Measurements from ENCODE around the gene ZNF683. TPM values are rescaled to one million over a fixed set of nuclear protein-coding genes. Genes with fewer than 3 reads are reported as not detected.
"Not testable (repeated sequence)": the region's sequence is repeated elsewhere in the genome, so short reads cannot be mapped to it uniquely, and the experiment has no call there.

Gene ZNF683
- total RNA-seq, 1 experiment from 2014 or later = not detected

DNA sequence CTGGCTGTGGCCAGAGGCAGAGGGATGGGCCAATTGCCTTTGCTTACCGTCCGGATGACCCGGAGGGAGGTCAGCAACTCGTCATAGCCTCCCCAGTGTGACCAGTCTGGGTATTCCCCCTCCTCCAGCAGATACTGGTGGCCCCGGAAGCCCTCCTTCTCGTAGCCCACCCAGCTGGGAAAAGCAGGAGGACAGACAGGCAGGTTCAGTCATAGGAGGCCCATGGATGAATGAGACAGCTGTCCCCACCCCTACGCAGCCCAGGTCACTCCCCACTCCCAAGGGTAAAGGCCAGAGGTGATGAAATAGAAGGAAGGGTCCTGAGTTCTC, 35.4 kb downstream of the ZNF683 start:
- no peak for DNase-seq (ENCODE audit: low read depth)

DNA sequence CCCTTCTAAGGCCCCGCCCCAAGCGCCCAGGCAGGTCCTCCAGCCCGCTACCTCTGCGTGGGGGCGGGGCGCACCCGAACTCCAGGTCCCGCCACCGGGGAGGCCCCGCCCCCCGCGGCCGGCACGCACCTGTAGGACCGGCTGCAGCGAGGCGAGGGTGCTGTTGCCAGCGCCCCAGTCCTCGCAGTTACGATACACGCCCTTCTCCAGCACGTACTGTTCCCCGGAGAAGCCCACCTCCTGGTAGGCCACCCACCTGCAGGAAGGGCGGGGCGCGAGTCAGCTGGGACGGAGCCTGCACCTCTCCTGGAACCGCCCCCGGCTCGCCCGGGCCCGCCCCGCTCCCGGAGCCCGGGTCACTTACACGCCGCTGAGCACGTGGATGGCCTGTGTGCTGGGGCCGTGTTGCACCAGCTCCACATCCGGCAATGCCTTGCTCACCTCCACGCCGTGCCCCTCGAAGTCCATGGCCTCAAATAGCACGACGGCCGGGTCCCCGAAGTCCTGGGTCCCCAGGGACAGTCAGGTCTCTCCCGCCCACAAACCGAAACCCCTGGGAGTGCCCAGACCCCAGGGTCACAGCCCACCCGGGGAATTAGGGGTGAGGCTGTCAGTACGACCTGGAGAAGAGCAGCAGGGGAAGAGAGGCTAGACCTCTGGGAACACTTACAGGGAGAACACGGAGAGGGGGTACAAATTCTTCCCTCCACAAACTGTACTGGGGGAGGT, 35.9 kb downstream of the ZNF683 start:
- peak; percentile 70 for DNase-seq (ENCODE audit: low read depth)

DNA sequence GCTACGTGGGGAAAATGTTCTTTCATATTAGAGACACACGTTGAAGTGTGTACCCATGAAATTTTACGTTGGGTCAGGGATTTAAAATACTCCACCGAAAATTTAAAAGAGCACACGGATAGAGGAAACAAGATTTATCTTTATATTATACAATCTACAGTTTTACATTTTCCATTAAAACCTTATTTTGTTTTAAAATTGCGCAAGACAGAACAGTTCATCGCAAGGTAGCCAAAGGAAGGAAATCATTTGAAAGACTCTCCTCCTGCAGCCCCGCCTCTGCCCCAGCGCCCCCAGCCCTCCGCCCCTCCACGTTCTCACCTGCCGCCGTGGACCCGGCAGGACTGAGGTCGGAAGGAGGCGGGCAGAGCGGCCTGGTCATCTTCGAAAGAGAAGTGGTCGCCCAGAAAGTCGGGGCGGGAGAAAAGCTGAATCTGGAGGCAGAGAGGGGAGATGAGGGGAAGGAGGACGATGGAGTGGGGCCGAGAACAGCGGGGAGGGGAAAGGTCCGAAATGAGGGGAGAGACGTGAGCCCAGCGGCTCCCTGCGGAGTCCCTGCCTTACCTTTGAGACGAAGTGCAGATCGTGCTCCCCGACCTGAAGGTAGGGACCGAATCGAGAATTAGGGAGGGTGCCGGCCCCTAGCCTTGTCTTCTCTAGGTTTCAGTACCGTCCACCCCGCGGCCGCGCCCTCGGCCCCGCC, 36.6 kb downstream of the ZNF683 start:
- no peak for DNase-seq (ENCODE audit: low read depth)

DNA sequence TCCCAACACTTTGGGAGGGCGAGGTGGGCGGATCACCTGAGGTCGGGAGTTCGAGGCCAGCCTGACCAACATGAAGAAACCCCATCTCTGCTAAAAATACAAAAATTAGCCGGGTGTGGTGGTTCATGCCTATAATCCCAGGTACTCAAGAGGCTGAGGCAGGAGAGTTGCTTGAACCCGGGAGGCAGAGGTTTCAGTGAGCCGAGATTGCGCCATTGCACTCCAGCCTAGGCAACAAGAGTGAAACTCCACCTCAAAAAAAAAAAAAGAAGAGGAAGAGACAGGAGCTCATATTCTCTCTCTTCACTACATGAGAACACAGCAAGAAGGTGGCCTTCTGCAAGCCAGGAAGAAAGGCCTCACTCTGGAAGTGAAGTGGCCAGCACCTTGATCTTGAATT, 39.2 kb downstream of the ZNF683 start:
- DNase-seq (ENCODE audit: low read depth) = not testable (repeated sequence)

DNA sequence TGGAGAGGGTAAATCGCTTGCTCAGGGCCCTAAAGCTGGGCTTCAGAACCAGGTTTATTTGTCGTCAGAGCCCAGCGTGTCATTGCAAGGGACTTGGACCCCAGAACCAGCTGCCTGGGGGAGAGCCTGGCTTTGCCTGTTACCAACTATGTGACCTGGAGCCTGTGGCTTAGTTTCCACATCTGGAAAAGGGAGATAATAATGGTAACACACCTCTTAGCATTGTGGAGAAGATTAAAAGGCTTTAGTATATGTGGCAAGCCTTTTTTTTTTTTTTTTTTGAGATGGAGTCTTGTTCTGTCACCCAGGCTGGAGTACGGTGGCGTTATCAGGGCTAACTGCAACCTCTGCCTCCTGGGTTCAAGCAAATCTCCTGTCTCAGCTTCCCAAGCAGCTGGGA, 42.3 kb downstream of the ZNF683 start:
- no peak for DNase-seq (ENCODE audit: low read depth)

DNA sequence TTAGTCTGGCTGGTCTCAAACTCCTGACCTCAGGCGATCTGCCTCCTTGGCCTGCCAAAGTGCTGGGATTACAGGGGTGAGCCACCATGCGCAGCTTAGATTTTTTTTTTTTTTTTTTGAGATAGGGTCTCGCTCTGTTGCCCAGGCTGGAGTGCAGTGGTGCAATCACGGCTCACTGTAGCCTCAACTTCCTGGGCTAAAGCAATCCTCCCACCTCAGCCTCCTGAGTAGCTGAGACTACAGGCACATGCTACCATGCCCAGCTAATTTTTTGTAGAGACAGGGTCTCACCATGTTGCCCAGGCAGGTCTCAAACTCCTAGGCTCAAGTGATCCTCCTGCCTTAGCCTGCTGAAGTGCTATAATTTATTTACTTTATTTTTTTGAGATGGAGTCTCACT, 43.2 kb downstream of the ZNF683 start:
- not testable (repeated sequence) for DNase-seq (ENCODE audit: low read depth)

DNA sequence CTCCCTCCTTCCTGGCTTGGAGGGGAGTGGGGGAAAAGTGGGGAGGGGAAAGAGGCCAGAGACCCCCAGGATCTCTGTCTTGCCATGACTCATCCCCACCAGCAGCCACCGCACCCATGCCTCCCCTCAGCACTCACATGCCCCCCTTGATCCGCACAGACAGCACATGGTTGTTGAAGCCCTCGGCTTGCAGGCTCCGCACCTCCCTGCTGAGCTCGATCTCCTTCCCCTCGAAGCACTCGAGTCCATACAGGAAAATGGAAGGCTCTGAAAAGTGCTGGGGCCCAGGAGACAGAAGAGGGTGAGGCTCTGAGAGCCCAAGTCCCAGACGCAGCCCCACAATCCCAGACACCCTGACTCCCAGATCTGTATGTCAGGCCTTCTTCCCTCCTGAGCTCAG, 44.0 kb downstream of the ZNF683 start:
- DNase-seq (ENCODE audit: low read depth) = no peak

DNA sequence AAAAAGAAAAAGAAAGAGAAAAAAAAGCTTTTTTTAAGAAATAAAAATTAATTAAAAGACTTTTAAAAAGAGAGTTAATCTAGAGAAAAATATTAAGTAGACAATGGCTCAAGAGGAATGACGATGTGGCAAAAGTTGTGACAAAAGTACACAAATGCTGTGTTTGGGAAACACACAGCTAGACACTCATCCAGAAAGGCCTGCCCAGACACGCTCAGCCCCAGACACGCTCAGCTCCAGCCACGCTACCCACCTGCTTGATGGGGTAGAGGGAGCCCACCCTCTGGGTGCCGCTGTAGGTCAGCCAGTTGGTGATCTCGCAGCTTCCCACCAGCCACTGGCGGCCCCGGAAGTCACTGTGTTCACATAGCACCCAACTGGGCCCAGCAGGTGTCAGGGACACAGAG, 44.6 kb downstream of the ZNF683 start:
- no peak for DNase-seq (ENCODE audit: low read depth)

DNA sequence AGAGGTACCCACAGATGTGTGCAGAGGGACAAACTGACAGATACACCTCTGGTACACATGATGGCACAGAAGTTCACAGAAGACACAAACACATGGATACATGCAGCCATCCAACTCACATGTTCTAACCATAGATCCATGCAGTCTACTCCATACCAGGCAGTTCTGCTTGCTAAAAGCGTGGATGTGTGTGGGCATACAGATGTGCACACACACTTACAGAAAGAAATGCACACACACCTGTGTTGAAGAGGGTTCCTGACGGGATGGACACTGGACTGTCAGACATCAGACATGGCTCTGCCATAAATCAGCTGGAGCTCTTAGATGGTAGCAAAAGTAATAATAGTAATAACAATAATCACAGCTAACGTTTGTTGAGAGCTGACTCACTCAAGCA, 48.0 kb downstream of the ZNF683 start:
- DNase-seq (ENCODE audit: low read depth) = no peak

DNA sequence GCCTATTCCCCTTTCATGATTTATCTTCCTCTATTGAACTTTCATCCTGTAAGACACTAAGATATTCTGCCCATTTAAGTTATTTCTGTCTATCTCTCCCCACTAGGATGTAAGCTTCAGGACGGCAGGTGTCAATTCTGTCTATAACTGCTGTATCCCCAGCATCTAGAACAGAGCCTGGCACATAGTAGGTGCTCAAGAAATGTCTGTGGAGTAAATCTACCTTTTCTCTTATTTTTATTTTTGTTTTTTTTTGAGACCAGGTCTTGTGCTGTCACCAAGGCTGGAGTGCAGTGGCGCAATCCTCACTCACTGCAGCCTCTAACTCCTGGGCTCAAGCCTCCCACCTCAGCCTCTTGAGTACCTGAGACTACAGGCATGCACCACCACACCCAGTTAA, 49.2 kb downstream of the ZNF683 start:
- DNase-seq (ENCODE audit: low read depth) = no peak

DNA sequence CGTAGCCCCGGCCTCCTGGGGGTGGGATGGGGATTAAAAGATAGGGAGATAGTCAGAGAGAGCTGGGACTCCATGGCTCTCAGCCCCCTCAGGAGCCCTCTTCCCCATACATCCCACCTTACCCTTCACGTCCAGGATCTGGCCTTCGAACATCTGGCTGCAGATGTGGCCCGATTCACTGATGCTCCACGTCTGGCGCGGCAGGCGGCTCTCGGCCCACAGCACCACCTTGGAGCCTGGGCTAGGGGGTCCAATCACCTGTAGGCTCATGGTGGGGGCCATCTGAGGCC, 50.6 kb downstream of the ZNF683 start:
- no peak for DNase-seq (ENCODE audit: low read depth)

DNA sequence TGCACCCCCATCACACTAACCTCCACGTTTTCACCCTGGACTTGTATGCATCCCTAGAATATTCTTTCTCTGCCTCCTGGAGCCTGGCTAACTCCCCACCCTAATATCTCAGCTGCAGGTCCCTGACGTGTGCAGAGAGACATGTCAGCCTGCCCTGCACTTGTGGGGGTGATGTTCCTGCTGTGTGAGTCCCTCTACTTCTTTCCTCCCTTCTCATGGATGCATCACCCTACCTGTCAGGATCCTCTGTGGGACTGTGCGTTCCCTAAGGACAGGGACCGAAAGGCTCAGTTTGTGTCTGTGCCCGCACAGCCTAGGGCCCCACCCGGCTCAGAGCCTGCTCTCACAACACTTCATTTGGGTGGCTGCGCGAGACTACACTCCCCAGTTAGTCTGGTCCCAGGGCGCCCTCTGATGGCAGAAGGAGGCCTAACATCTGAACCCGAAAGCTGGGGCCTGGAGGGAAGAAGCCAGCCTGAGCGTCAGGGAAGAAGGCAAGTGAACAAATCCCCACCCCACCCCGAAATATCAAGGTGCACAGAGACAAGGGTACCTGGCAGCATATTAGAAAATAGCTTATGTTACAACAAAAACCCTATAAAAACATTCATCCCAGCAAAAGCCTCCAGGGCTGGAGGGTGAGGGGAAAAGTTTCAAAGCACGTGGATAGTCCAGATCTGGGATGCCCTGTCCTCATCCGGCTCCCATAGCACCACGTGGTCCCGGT, 51.1 kb downstream of the ZNF683 start:
- peak; percentile 81 for DNase-seq (ENCODE audit: low read depth)

DNA sequence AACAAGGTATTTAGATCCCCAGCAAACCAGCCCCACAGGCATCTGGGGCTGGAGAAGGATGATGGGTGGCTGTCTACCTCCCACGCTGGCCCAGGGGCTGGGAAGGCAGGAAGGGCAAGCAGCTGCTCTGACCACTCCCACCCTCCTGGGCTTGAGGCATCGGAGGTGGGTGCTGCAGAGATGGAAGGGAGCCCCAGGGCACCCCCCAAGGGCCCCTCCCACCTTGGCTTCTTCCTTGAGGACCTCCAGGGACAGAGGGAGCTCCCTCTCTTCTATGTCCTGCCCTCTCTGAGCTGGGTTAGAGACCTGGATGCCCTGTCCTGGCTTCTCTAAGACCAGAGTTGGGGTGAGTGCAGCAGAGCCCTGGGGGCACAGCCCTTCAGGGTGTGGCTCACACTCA, 51.7 kb downstream of the ZNF683 start:
- no peak for DNase-seq (ENCODE audit: low read depth)

DNA sequence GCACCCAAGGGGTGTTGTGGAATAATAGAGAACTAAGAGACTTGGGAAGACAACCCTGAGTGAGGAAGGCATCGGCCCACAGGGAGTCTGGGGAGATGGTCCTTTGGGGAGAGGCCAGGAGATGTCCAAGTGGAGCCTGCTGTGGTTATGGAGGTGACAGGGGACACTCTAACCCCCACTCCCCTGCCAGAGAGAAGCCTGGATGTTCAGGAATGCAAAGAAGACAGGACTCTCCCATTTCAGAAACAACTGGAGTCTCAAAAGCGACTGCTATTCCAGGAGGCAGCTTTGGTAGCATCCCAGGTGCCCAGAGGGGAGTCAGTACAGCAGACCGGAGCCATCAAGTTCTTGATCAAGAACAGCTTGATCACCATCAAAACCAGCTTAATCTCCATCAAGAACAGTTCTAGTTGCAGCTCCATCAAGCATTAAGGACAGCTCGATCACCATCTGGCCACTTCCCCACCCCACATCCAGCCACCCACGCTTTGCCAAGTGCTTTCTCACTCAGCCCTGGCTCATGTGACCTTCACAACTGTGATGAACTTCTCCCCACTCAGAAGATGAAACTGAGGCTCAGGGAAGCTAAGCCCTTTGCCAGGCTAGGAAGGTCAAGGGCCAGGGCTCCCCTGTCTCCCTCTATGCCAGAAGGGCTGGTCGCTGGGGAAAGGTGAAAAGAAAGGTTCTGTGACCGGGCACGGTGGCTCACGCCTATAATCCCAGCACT, 54.0 kb downstream of the ZNF683 start:
- DNase-seq (ENCODE audit: low read depth) = no peak

DNA sequence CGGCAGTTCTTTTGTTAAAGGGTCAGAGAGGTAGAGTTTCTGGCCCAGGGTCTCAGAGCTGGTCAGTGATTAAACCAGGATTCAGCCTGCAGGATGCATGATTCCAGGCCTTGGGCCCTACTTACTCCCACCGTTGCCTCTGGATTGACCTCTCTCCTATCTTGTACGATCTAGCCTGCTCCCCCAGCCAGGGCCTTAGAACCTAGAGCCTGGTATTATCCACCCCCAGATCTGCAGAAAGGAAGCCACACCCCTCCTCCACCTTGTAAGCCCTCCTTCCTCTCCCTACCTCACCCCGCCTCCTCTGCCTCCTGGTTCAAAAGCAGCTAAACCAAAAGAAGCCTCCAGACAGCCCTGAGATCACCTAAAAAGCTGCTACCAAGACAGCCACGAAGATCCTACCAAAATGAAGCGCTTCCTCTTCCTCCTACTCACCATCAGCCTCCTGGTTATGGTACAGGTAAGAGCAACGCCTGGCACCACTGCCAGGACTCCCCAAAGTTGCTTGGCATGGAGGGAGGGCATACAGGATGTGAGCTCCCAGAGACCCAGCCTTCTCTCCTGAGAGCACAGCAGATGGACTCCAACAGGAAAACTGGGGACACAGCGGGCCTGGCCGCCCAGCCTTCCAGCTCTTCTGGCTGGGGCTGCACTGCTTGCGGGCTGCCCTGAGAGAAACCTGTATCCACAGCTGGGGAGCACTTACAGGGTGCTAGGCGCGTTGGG, 54.8 kb downstream of the ZNF683 start, which contains the start of gene CD52:
Gene CD52 (plus strand): TSS at position 347 of the 726 bp plus-strand sequence. CDS start 60 bp downstream, at position 407.
- no peak for DNase-seq (ENCODE audit: low read depth)

DNA sequence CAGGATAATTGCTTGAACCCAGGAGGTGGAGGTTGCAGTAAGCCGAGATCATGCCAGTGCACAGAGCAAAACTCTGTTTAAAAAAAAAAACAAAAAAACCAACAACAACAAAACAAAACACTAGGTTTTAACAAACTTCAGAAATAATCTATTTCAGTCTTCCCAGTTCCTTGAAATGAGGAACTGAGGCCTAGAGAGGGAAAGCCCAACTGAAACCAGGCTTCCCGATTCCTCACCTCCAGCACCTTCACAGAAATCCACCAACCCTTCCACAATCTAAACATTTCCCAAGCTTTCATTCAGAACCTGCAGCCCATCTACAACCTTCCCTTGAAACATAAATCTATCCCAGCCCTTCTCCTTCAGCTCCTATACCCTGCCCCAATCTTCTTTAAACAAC, 55.4 kb downstream of the ZNF683 start:
- no peak for DNase-seq (ENCODE audit: low read depth)

DNA sequence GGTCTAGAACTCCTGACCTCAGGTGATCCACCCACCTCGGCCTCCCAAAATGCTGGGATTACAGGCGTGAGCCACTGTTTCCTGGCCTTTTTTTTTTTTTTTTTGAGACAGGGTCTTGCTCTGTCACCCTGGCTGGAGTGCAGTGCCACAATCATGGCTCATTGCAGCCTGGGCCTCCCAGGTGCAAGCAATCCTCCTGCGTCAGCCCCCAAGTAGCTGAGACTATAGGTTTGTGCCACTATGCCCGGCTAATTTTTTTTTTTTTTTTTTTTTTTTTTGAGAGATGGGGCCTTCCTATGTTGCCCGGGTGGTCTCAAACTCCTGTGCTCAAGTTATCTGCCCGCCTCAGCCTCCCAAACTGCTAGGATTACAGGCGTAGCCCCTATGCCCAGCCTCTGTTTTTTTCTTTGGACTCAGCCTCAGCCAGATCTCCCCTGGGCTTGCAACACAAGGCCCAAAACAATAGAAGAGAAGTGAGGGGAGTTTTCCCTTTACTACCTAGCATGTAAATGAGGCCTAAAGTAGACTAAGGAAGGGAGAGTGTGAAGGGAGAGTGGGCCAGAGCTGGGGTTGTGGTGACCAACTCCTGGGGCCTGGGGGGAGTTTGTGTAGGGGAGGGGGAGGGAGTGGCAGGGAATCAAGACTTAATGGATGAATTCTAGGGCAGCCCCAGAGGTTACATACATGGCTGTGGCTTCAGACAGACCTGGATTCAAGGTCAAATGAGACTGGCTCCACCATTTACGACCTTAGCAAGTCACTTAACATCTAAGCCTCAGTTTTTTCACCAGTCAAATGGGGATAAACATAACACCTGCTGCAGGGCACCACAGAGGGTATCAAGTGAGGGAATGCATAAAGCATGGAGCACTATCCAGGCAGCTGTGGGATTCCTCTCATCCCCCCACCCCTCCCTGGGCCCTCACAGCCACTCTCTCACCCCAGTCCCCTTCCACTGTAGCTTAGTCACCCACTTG, 56.4 kb downstream of the ZNF683 start:
- DNase-seq (ENCODE audit: low read depth) = no peak

DNA sequence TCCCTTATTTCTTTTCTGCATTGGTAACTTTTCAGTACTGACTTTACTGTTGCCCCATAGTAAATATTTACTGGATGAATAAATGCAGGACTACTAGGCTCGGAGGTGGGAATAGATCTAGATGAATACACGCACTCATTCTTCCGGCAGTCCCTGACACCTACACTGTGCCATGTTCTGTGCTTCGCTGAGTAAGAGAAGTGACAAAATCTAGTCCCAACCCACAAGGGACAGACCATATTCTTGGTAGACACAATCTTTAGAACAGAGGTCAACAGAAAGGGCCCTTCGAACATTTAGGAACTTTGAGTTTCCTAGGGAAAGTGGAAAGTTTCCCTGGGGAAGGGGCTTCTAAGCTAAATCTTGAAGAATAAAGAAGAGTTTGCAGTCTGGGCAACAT, 58.0 kb downstream of the ZNF683 start:
- no peak for DNase-seq (ENCODE audit: low read depth)
